H1 (cell line): Measurements from ENCODE around the gene IQCE. TPM values are rescaled to one million over a fixed set of nuclear protein-coding genes. Genes with fewer than 3 reads are reported as not detected.

ENCODE experiments used
- CTCF ChIA-PET: fragments of 300-600 bp; sonication (Branson Sonifier 250); formaldehyde crosslinking; loops from one replicate; lab custom pipeline; 2021; ENCODE audit not compliant: partially characterized antibody; lab: Charles Lee
- POLR2A ChIA-PET: fragments of 300-600 bp; sonication (Branson Sonifier 250); formaldehyde crosslinking; loops from one replicate; lab custom pipeline; 2021; ENCODE audit warnings: inconsistent platforms; ENCODE audit not compliant: partially characterized antibody; lab: Charles Lee
- DNase-seq, 2 experiments: peaks; one replicate each; pipeline versions ENCODE4 v3.0.0 to v3.0.0-alpha.2; 2010 to 2022; ENCODE audit warnings: low spot score in 2 of 2, low read depth in 1 of 2, mixed read lengths in 1 of 2
- FAIRE-seq: peaks from 2 replicates; lab custom pipeline; 2011; peaks lifted over from hg19 to GRCh38; lab: Jason Lieb, UNC
- H2AFZ ChIP-seq: 2 replicates; pipeline ENCODE4 v1.8.1; 2012; ENCODE audit warnings: low read length, inconsistent platforms
- H2AK5ac ChIP-seq: 2 replicates; pipeline ENCODE4 v1.6.1; 2013; ENCODE audit warnings: low read depth, low read length
- H2BK120ac ChIP-seq: replicated peaks from 2 replicates; pipeline ENCODE3; 2013; ENCODE audit warnings: low read depth, low read length, inconsistent platforms
- H2BK12ac ChIP-seq: 2 replicates; pipeline ENCODE4 v1.6.1; 2013; ENCODE audit warnings: low read depth, low read length
- H2BK15ac ChIP-seq: 2 replicates; pipeline ENCODE4 v1.6.1; 2013; ENCODE audit warnings: low read length
- H2BK20ac ChIP-seq: 2 replicates; pipeline ENCODE4 v1.6.1; 2013; ENCODE audit warnings: low read length
- H2BK5ac ChIP-seq: 2 replicates; pipeline ENCODE4 v1.6.1; 2013; ENCODE audit warnings: low read depth, low read length
- H3K14ac ChIP-seq: 2 replicates; pipeline ENCODE4 v1.6.1; 2013; ENCODE audit warnings: inconsistent platforms; ENCODE audit not compliant: insufficient read length
- H3K18ac ChIP-seq: 2 replicates; pipeline ENCODE4 v1.6.1; 2013; ENCODE audit warnings: low read length; ENCODE audit errors: extremely low read depth
- H3K23ac ChIP-seq: 2 replicates; pipeline ENCODE4 v1.6.1; 2013; ENCODE audit warnings: inconsistent platforms; ENCODE audit not compliant: insufficient read length
- H3K23me2 ChIP-seq: 2 replicates; pipeline ENCODE4 v1.6.1; 2013; ENCODE audit warnings: low read depth, low read length
- H3K27ac ChIP-seq: 2 replicates; pipeline ENCODE4 v1.6.1; 2011; ENCODE audit warnings: low read depth, low read length, inconsistent platforms
- H3K27me3 ChIP-seq, 4 experiments: replicated peaks in 1 of 4; 1 replicate in 1 of 4; 2 replicates in 3 of 4; pipeline versions ENCODE4 v1.6.1 to v1.8.1; 2011 to 2013; ENCODE audit warnings: low read length in 3 of 4, mild to moderate bottlenecking in 3 of 4, inconsistent platforms in 2 of 4, mixed read lengths in 2 of 4, moderate library complexity in 1 of 4; ENCODE audit not compliant: control insufficient read depth in 3 of 4, insufficient read depth in 3 of 4; ENCODE audit errors: extremely low read depth in 1 of 4
- H3K36me3 ChIP-seq, 4 experiments: 2 replicates each; pipeline versions ENCODE4 v1.6.1 to v1.8.1; 2011 to 2013; ENCODE audit warnings: mild to moderate bottlenecking in 4 of 4, low read length in 3 of 4, moderate library complexity in 2 of 4, control low read depth in 1 of 4, inconsistent platforms in 1 of 4; ENCODE audit not compliant: insufficient read depth in 4 of 4, control insufficient read depth in 2 of 4
- H3K4ac ChIP-seq: replicated peaks from 2 replicates; pipeline ENCODE3; 2013; ENCODE audit warnings: low read length, low read depth, mixed read lengths, inconsistent platforms; ENCODE audit not compliant: insufficient read length
- H3K4me1 ChIP-seq, 4 experiments: replicated peaks in 1 of 4; 1 replicate in 1 of 4; 2 replicates in 3 of 4; pipeline versions ENCODE4 v1.6.1 to v1.8.1; 2011 to 2013; ENCODE audit warnings: low read length in 3 of 4, inconsistent platforms in 2 of 4, mixed read lengths in 1 of 4; ENCODE audit not compliant: insufficient read depth in 4 of 4, control insufficient read depth in 3 of 4
- H3K4me2 ChIP-seq, 2 experiments: 2 replicates each; pipeline versions ENCODE4 v1.6.1 to v1.8.1; 2011 to 2013; ENCODE audit warnings: low read depth in 2 of 2, low read length in 2 of 2, control low read depth in 1 of 2, inconsistent platforms in 1 of 2, mild to moderate bottlenecking in 1 of 2; ENCODE audit not compliant: insufficient read depth in 1 of 2
- H3K4me3 ChIP-seq, 4 experiments: fragments of 200-600, 300-600 bp in 1 of 4; sonication (generic), shearing (Covaris generic), sonication (Bioruptor Twin) in 1 of 4; 2 replicates each; pipeline versions ENCODE4 v1.5.1 to v1.8.1; 2011 to 2016; ENCODE audit warnings: low read length in 4 of 4, low read depth in 3 of 4, control low read depth in 2 of 4, inconsistent platforms in 2 of 4, mild to moderate bottlenecking in 2 of 4, mixed read lengths in 1 of 4, moderate library complexity in 1 of 4; ENCODE audit not compliant: insufficient read depth in 2 of 4; ENCODE audit errors: extremely low read depth in 1 of 4
- H3K56ac ChIP-seq: replicated peaks from 2 replicates; pipeline ENCODE3; 2013; ENCODE audit warnings: low read depth, mild to moderate bottlenecking, mixed read lengths, low read length, inconsistent platforms; ENCODE audit not compliant: insufficient read length
- H3K79me1 ChIP-seq: 2 replicates; pipeline ENCODE4 v1.6.1; 2013; ENCODE audit warnings: low read depth, low read length, control low read depth
- H3K79me2 ChIP-seq, 2 experiments: 2 replicates each; pipeline versions ENCODE4 v1.6.1 to v1.8.1; 2012 to 2013; ENCODE audit warnings: low read length in 2 of 2, mild to moderate bottlenecking in 2 of 2, inconsistent platforms in 1 of 2; ENCODE audit not compliant: insufficient read depth in 2 of 2, control insufficient read depth in 1 of 2
- H3K9ac ChIP-seq, 4 experiments: replicated peaks in 1 of 4; 1 replicate in 1 of 4; 2 replicates in 3 of 4; pipeline versions ENCODE4 v1.6.1 to v1.8.1; 2011 to 2013; ENCODE audit warnings: low read depth in 3 of 4, low read length in 3 of 4, control low read depth in 2 of 4, mild to moderate bottlenecking in 2 of 4, moderate library complexity in 2 of 4, inconsistent platforms in 1 of 4; ENCODE audit errors: extremely low read depth in 1 of 4
- H3K9me3 ChIP-seq, 2 experiments: 2 replicates each; pipeline versions ENCODE4 v1.6.1 to v1.8.1; 2012 to 2013; ENCODE audit warnings: mild to moderate bottlenecking in 2 of 2, moderate library complexity in 2 of 2, control low read depth in 1 of 2, inconsistent platforms in 1 of 2, low read depth in 1 of 2, low read length in 1 of 2, mixed read lengths in 1 of 2; ENCODE audit not compliant: insufficient read depth in 2 of 2
- H4K20me1 ChIP-seq, 2 experiments: replicated peaks in 1 of 2; 2 replicates each; pipeline versions ENCODE3 to v1.8.1; 2011 to 2013; ENCODE audit warnings: inconsistent platforms in 2 of 2, low read length in 2 of 2, mild to moderate bottlenecking in 1 of 2; ENCODE audit not compliant: insufficient read depth in 2 of 2, control insufficient read depth in 1 of 2
- H4K5ac ChIP-seq: 2 replicates; pipeline ENCODE4 v1.6.1; 2013; ENCODE audit warnings: low read length, low read depth, mixed read lengths, inconsistent platforms; ENCODE audit not compliant: insufficient read length
- H4K8ac ChIP-seq: 2 replicates; pipeline ENCODE4 v1.8.0; 2013; ENCODE audit warnings: mild to moderate bottlenecking, moderate library complexity, low read length, inconsistent platforms; ENCODE audit not compliant: insufficient read depth; ENCODE audit errors: extremely low read depth
- H4K91ac ChIP-seq: replicated peaks from 2 replicates; pipeline ENCODE3; 2013; ENCODE audit warnings: low read length, mixed read lengths, inconsistent platforms; ENCODE audit not compliant: insufficient read length
- HDAC2 ChIP-seq, 2 experiments: fragments of 300-600 bp in 1 of 2; sonication (generic) in 1 of 2; IDR thresholded peaks; 2 replicates each; pipeline ENCODE4 v1.6.1; 2011 to 2012; ENCODE audit warnings: low read depth in 2 of 2, low read length in 2 of 2, mild to moderate bottlenecking in 2 of 2, moderate library complexity in 2 of 2, borderline replicate concordance in 1 of 2, inconsistent platforms in 1 of 2
- JUND ChIP-seq: IDR thresholded peaks from 2 replicates; pipeline ENCODE4 v1.6.1; 2011; ENCODE audit warnings: mild to moderate bottlenecking, improper control_type of control experiment, low read length
- KDM4A ChIP-seq: IDR thresholded peaks from one replicate; pipeline ENCODE4 v1.7.1; 2012; ENCODE audit warnings: low read depth, mild to moderate bottlenecking, moderate library complexity, low read length, inconsistent platforms; ENCODE audit not compliant: severe bottlenecking
- POLR2A ChIP-seq, 2 experiments: IDR thresholded peaks; 1 replicate in 1 of 2; 2 replicates in 1 of 2; pipeline ENCODE4 v1.6.1; 2011; ENCODE audit warnings: low read depth in 2 of 2, low read length in 2 of 2, mild to moderate bottlenecking in 2 of 2; ENCODE audit errors: control extremely low read depth in 1 of 2
- SIN3A ChIP-seq, 2 experiments: IDR thresholded peaks in 1 of 2; conservative IDR thresholded peaks in 1 of 2; 2 replicates each; pipeline ENCODE4 v1.6.1; 2011 to 2012; ENCODE audit warnings: low read length in 2 of 2, improper control_type of control experiment in 1 of 2, low read depth in 1 of 2, mild to moderate bottlenecking in 1 of 2
- YY1 ChIP-seq: IDR thresholded peaks from 2 replicates; pipeline ENCODE4 v1.6.1; 2011; ENCODE audit warnings: low read depth, mild to moderate bottlenecking, low read length
- WGBS, 2 experiments: shearing (Covaris generic) in 1 of 2; methylation state at CpG; one replicate each; pipeline versions ENCODE4 v1.1.6 to v1.1.7; 2013 to 2015; ENCODE audit warnings: low lambda C conversion rate in 2 of 2, mixed read lengths in 2 of 2, inconsistent platforms in 1 of 2, low coverage in 1 of 2, missing lambda C conversion rate in 1 of 2; ENCODE audit not compliant: insufficient replicate concordance in 2 of 2, insufficient coverage in 1 of 2, insufficient read length in 1 of 2; ENCODE audit errors: extremely low coverage in 1 of 2, missing lambda C conversion rate in 1 of 2; 5-methylcytosine and 5-hydroxymethylcytosine counted together
- polyA plus RNA-seq, 7 experiments: library from polyadenylated mRNA; depleted of rRNA in 3 of 7; stranded (reverse) in 5 of 7; unstranded in 2 of 7; fragments of >200 nt in 5 of 7; fragments of 200-250 nt in 2 of 7; gene quantifications; 1 replicate in 5 of 7; 2 replicates in 1 of 7; 4 replicates in 1 of 7; pipeline versions ENCODE4 v1.2.1 to v1.2.3, GENCODE V29; 2011 to 2013; ENCODE audit warnings: missing spikeins in 2 of 7, mixed read lengths in 2 of 7
- total RNA-seq: library from RNA; stranded (reverse); fragmentation: NEBNext Ultra II Directional; extraction: Animal tissue kit (Norgen Biotek cat#: 25700); gene quantifications from 2 replicates; pipeline ENCODE4 v1.2.1, GENCODE V29; 2021

The IQCE gene
- total and polyA plus RNA-seq, 2 of the 8 experiments (the other 6 are each of a cell fraction or from before 2014, with no cell fraction given), result 2.2 to 4.9 TPM

DNA sequence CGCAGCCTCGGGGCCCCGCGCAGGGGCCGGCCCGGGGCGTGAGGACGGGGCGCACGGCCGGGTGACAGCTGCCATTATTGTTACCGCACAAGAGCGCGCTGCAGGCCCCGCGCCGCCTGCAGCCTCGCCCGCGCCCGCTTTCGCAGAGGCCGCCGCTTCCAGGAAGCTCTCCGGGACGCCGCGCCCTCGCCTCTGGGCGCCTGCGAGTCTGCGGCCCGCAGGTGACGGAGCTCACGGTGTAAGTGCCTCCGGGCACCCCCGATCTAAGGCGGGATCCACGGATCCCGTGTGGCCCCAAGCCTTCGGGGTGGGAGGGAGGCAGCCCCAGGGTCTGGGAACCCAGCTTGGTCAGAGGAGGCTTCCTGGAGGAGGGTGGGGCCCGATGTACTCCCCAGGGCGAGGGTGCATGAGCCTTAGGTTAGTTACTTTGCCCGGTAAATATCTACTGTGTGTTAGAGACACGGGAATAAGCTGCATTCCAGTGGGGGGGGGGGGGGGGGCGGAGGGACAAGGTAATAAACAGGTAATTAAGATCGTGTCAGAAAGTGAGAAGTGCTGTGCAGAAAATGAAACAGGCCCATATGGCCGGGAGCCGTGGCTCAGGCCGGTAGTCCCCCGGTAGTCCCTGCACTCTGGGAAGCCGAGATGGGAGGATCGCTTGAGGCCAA lies 638 bp downstream of the IQCE start:
- Histone ChIP-seq H3K18ac (no peak overlapping the region), H3K23ac (no peak overlapping the region), H3K23me2 (peaks cover 8% of the 10 kb centered on the region; the same call in 1 of the 2 replicates), H2BK20ac (no peak overlapping the region), H2BK12ac (no peak overlapping the region), H3K9me3 (no peaks in the 10 kb centered on the region)
- FAIRE-seq, result no peak
- TF ChIP-seq KDM4A, result peak; percentile 18
- TF ChIP-seq POLR2A (IDR thresholded peaks at IDR 0.05; ENCODE audit: control extremely low read depth in 1 of 2, low read depth in 2 of 2, low read length in 2 of 2), result no peak
- 0 out of 4 replicates have a peak, but pooled peaks of 1 of the 2 experiments have one; percentile 11 for TF ChIP-seq HDAC2 (IDR thresholded peaks at IDR 0.05; ENCODE audit: borderline replicate concordance in 1 of 2, low read depth in 2 of 2, low read length in 2 of 2)
- peak; percentile 5; the same call in 1 of the 2 replicates for TF ChIP-seq YY1
- TF ChIP-seq JUND, result no peak
- TF ChIP-seq SIN3A (conservative IDR thresholded peaks at IDR 0.05 in 1 of 2, IDR thresholded peaks at IDR 0.05 in 1 of 2; ENCODE audit: low read depth in 1 of 2, low read length in 2 of 2), result peak in 1 of 2 experiments; percentile 67; a peak in 2 of 4 replicates
- TF ChIP-seq, all 59 proteins: peak for 4
- Histone ChIP-seq H3K56ac (no peak overlapping the region), H3K27ac (no peak overlapping the region), H3K36me3 (no peaks in the 10 kb centered on the region), H3K79me1 (no peaks in the 10 kb centered on the region), H4K91ac (no peak overlapping the region), H3K4me2 (peak overlapping the region; percentile 50 to 81), H3K9ac (peak overlapping the region in 2 of 4 experiments; percentile 1 to 45; a peak in 3 of 7 replicates), H4K5ac (no peak overlapping the region), H2AK5ac (no peak overlapping the region), H3K27me3 (no peaks in the 10 kb centered on the region), H2BK120ac (no peak overlapping the region), H2BK15ac (0 out of 2 replicates have a peak overlapping the region, but pooled peaks have one; percentile 72), H4K20me1 (peaks cover 3 to 4% of the 10 kb centered on the region in 2 experiments), H2BK5ac (no peak overlapping the region), H4K8ac (no peak overlapping the region), H3K14ac (no peak overlapping the region), H3K4me1 (peaks cover 0 to 8% (median 3%) of the 10 kb centered on the region in 4 experiments; a peak in 5 of 7 replicates), H3K4me3 (peak overlapping the region; percentile 46 to 86 (median 78)), H3K79me2 (peaks cover 0 to 4% of the 10 kb centered on the region in 2 experiments; a peak in 1 of 4 replicates), H3K4ac (no peak overlapping the region), H2AFZ (no peak overlapping the region; the same call in 1 of the 2 replicates)
- ChIA-PET POLR2A (interaction anchor here (0.7 to 1.3 kb wide), 3 partner anchors 82 to 86 kb away, joined by 3 to 5 read pairs (median 4); no protein-coding TSS in a partner anchor), CTCF (interaction anchor here (0.7 to 4.2 kb wide), 15 partner anchors 16 to 266 kb away, joined by 3 to 16 read pairs (median 3); no protein-coding TSS in a partner anchor)
- no peak for DNase-seq
- 16% methylated on average over 41 of the region's 53 CpGs; no CpG with 5 or more reads in 1 of the 2 experiments for WGBS, 2 experiments
